ENCODE measurements around the gene TBX2. TPM values are rescaled to one million over a fixed set of nuclear protein-coding genes. Genes with fewer than 3 reads are reported as not detected.

Gene TBX2
- total RNA-seq, 3 donors from 2014 or later = 6.6 to 9.0 (median 8.2) TPM

DNA sequence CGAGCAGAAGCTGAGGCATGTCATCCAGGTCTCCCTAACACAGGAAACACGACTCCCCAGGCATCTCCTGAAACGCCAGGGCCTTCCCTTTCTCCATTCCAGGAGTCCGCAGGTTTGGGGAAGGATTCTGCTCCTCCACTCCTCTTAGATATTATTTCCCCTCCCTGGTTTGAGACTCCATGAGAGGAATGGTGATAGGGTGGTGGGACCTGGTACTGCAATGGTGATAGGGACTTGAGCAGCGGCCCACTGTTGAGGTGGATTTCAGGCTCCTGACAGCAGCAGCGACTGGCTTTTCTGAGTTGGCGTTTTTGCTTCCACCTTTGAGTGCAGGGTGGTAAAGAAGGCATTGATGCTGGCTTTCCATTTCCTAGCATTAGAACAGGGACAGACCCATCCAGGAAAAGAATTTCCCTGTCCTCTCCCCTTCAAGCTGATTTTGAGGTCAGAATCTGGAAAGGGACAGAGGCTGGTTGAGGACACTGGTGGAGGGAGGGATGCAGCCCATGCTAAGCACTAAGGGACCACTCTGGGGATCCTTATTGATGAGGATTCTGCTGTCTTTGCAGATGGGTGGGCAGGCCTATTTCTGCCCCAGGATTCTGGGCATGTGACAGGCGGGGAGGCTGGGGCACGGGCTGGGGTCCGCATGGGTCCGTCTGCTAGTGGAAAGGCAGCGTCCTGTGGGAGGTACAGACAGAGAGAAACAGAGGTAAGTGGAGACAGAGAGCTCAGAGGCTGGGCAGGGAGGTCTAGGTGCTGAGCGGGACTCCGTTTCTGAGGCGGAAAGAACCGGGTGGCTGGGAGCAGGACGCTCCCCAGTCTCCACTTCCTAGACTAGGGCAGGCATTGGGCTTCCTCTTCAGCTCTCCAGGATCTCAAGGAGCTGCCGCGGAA is 51.2 kb downstream of the TBX2 start:
- no peak for DNase-seq
- no peaks in the 10 kb centered on the region for H3K9me3 ChIP-seq
- TF ChIP-seq, protein P1, sequence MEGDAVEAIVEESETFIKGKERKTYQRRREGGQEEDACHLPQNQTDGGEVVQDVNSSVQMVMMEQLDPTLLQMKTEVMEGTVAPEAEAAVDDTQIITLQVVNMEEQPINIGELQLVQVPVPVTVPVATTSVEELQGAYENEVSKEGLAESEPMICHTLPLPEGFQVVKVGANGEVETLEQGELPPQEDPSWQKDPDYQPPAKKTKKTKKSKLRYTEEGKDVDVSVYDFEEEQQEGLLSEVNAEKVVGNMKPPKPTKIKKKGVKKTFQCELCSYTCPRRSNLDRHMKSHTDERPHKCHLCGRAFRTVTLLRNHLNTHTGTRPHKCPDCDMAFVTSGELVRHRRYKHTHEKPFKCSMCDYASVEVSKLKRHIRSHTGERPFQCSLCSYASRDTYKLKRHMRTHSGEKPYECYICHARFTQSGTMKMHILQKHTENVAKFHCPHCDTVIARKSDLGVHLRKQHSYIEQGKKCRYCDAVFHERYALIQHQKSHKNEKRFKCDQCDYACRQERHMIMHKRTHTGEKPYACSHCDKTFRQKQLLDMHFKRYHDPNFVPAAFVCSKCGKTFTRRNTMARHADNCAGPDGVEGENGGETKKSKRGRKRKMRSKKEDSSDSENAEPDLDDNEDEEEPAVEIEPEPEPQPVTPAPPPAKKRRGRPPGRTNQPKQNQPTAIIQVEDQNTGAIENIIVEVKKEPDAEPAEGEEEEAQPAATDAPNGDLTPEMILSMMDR (IDR thresholded peaks at IDR 0.05) = no peak
- intact Hi-C loops (cut with DNase I, micrococcal nuclease) = no loop called here
- no peaks in the 10 kb centered on the region for H3K36me3 ChIP-seq (ENCODE audit: low read depth)
- no peak overlapping the region for H3K4me3 ChIP-seq
- no peak for ATAC-seq
- H3K4me1 ChIP-seq (ENCODE audit: low read depth) = peaks cover 18% of the 10 kb centered on the region

DNA sequence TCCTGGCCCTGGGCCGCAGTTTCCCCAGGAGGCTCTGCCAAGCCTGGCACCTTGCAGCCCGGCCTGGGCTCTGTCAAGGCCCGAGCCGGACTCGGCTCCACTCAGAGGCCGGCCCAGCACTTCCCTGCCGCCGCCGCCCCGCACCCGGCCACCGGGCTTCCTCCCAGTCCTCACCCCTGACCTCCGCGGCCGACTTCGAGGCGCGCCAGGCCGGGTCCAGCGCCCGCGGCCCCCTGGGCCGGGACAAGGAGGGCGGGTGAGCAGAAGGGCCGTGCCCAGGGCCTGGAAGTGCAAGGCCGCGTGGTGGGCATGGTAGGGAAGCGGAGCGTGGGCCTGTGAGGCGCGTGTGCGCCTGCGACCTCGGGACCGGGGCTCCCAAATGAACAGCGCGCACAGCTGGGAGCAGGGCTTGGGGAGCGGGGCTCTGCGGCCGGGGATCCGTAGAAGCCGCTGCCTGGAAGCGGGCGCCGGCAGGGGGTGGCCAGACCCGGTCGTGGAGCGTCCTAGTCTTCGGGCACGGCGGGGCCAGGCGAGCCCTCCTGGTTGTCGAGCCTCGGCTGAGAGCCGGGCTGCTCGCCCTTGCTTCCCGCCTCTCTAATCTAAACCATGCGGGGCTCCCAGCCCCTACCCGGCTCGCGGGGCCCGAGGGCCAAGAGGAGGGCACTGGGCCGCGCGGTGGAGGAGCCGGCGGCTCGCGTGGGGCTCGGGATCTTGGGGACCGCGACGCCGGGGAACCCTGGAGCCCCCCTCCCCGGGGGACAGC is 52.1 kb downstream of the TBX2 start:
- Histone ChIP-seq H3K9me3 (no peaks in the 10 kb centered on the region), H3K4me1 (ENCODE audit: low read depth) (peaks cover 18% of the 10 kb centered on the region), H3K4me3 (no peak overlapping the region), H3K36me3 (ENCODE audit: low read depth) (no peaks in the 10 kb centered on the region)
- TF ChIP-seq, protein P1 (IDR thresholded peaks at IDR 0.05) = no peak
- intact Hi-C loops (cut with DNase I, micrococcal nuclease) = no loop called here
- ATAC-seq = no peak
- DNase-seq = no peak

DNA sequence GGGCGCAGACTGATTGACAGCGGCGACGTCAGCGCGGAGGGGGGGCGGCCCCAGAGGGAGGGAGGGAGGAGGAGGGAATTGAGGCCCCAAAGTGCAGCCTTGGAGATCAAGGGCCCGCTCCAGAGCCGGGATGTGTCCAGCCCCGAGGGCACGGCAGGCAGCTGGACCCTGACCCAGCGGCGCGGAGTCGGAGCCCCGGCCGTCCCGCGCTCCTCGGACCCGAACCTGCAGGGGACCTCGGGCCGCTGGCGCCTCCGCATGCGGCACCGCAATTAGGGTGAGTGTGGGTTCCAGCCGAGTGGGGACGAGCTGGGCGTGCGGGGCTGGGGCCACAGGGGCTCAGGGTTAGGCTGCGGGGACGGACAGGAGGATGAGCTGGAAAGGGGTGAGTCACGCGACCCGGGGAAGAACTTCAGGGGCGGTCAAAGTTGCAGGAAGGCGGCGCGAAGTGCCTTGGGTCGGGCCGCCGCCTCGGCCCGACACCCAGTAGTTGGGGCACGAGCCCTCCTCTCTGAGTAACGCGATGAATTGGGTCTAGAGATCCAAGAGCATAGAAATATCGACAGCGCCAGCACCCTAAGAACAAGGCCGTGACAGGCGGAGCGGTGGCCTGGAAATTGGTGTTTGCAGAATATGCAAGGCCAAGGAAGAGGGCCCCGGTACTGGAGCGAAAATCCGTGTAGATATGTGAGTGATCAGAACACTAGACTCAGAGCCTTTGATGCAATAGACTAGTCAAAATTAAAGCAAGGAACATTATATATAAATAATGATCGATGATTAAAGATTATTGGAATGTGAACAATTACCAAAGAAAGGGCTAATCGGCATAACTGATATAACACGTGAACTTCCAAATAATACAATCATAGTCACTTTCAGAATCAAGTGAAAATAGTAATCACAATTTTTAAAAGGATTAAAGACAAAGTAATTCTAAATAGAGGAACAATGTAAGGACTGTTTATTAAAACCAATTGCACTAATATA is 53.0 kb downstream of the TBX2 start, which contains the start of gene TBX4:
TSS of gene TBX4 (plus strand) at position 122 of the 990 bp plus-strand sequence. CDS start 4,069 bp downstream, outside the sequence.
- TF ChIP-seq, protein P1 (IDR thresholded peaks at IDR 0.05) = no peak
- no peaks in the 10 kb centered on the region for H3K9me3 ChIP-seq
- no peak for ATAC-seq
- no peaks in the 10 kb centered on the region for H3K36me3 ChIP-seq (ENCODE audit: low read depth)
- DNase-seq = no peak
- H3K4me1 ChIP-seq (ENCODE audit: low read depth) = peaks cover 18% of the 10 kb centered on the region
- no peak within 1 kb of the TSS for H3K4me3 ChIP-seq
- intact Hi-C loops (cut with DNase I, micrococcal nuclease) = no loop called here

DNA sequence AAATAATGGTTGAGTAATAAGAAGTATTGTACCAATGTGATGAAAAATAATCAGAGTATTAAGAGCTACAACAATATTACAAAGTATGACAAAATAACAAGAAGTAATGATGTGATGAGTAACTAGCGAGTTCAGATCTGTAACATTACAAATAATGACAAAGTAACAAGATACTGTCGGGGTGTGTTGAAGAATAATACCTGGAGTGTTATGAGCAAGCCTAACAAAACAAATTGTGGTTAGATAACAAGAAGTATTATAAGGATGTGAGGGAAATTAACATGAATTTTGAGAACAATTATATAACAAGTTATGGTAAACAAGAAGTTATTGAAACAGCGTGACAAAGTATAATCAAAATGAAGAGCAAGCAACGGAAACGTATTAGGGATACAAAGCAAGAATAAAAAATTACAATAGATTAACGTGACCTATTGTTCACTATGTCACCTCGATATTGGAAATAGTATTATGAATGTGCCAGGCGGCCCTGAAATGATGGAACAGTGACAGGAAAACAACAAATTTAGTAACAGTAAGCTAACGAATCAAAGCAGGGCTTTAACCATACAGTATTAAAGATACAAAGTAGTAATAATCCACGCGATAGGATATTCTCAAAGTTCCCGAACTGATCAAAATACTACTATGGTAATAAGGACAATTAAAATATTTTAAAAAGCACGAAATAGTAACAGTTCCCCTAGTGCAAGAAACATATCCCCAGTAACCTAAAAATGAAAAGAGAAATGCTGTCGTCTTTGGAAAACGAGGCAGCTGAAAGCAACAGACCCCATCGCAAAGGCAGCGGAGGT is 54.1 kb downstream of the TBX2 start:
- Histone ChIP-seq H3K4me1 (ENCODE audit: low read depth) (peaks cover 18% of the 10 kb centered on the region), H3K36me3 (ENCODE audit: low read depth) (no peaks in the 10 kb centered on the region), H3K9me3 (no peaks in the 10 kb centered on the region), H3K4me3 (no peak overlapping the region)
- intact Hi-C loops (cut with DNase I, micrococcal nuclease) = no loop called here
- no peak for DNase-seq
- TF ChIP-seq, protein P1 (IDR thresholded peaks at IDR 0.05) = no peak
- no peak for ATAC-seq
